HG02759 (cell line): ENCODE measurements around the gene RASD2.

Experiments used
- ATAC-seq: cut with Tn5 transposase; IDR thresholded peaks from one replicate; pipeline ENCODE4 v1.9.1; 2021; ENCODE audit warnings: mild to moderate bottlenecking, moderate library complexity; ENCODE audit not compliant: unreplicated experiment

The RASD2 gene

GRCh38 chr22:35580351-35581022 is 39.9 kb downstream of the RASD2 start:
- ATAC-seq, result no peak

- ATAC-seq, result no peak
Measured at GRCh38 chr22:35581023-35581413, 40.4 kb downstream of the RASD2 start.

GRCh38 chr22:35582218-35582860 is 41.7 kb downstream of the RASD2 start:
- no peak for ATAC-seq

- ATAC-seq, result no peak
Measured at GRCh38 chr22:35582861-35583670, 42.4 kb downstream of the RASD2 start.

GRCh38 chr22:35586771-35587170 is 46.1 kb downstream of the RASD2 start:
- ATAC-seq, result no peak

- ATAC-seq, result no peak
Measured at GRCh38 chr22:35587447-35587870, 46.8 kb downstream of the RASD2 start.

- no peak for ATAC-seq
Measured at GRCh38 chr22:35587896-35588295, 47.3 kb downstream of the RASD2 start.

GRCh38 chr22:35589071-35589755 is 48.6 kb downstream of the RASD2 start:
- ATAC-seq, result no peak

- ATAC-seq, result no peak
Measured at GRCh38 chr22:35589756-35590093, 49.1 kb downstream of the RASD2 start.

- no peak for ATAC-seq
Measured at GRCh38 chr22:35590634-35591295, 50.1 kb downstream of the RASD2 start.

GRCh38 chr22:35591714-35592417 is 51.2 kb downstream of the RASD2 start:
- no peak for ATAC-seq

- ATAC-seq, result no peak
Measured at GRCh38 chr22:35592418-35592967, 51.9 kb downstream of the RASD2 start.

GRCh38 chr22:35593071-35593890 is 52.6 kb downstream of the RASD2 start:
- ATAC-seq, result no peak

- no peak for ATAC-seq
Measured at GRCh38 chr22:35593891-35594470, 53.4 kb downstream of the RASD2 start.

- no peak for ATAC-seq
Measured at GRCh38 chr22:35594686-35595085, 54.1 kb downstream of the RASD2 start.

- no peak for ATAC-seq
Measured at GRCh38 chr22:35596821-35597220, 56.2 kb downstream of the RASD2 start.

GRCh38 chr22:35597692-35598395 is 57.2 kb downstream of the RASD2 start:
- ATAC-seq, result no peak

- no peak for ATAC-seq
Measured at GRCh38 chr22:35598396-35598710, 57.7 kb downstream of the RASD2 start.
